Activated CD4-positive, alpha-beta memory T cell treated with anti-CD3 and anti-CD28 coated beads, Interleukin-2, amount 10 ng/mL, durations not matched to agents 7 days and 5 days (primary cell): Measurements from ENCODE around the gene HIGD2A. TPM values are rescaled to one million over a fixed set of nuclear protein-coding genes. Genes with fewer than 3 reads are reported as not detected.

ENCODE experiments used
- CTCF ChIA-PET: fragments of 350-600 bp; sonication (Branson Sonifier 250); formaldehyde crosslinking; loops from one replicate; lab custom pipeline; 2021; ENCODE audit warnings: antibody characterized with exemption, inconsistent platforms; lab: Charles Lee
- POLR2A ChIA-PET: fragments of 350-600 bp; sonication (Branson Sonifier 250); formaldehyde crosslinking; loops from one replicate; lab custom pipeline; 2021; ENCODE audit warnings: antibody characterized with exemption; lab: Charles Lee
- DNase-seq: peaks from one replicate; pipeline ENCODE4 v3.0.0-alpha.2; 2020
- H3K27ac Mint-ChIP-seq: one replicate; pipeline ENCODE4 v1.8.0; 2021; ENCODE audit warnings: mild to moderate bottlenecking, mixed read lengths
- H3K27me3 Mint-ChIP-seq: one replicate; pipeline ENCODE4 v1.8.0; 2021; ENCODE audit warnings: mixed read lengths
- H3K36me3 Mint-ChIP-seq: one replicate; pipeline ENCODE4 v1.8.0; 2021; ENCODE audit warnings: low read depth, mixed read lengths
- H3K4me1 Mint-ChIP-seq: one replicate; pipeline ENCODE4 v1.8.0; 2021; ENCODE audit warnings: mixed read lengths
- H3K4me3 Mint-ChIP-seq: one replicate; pipeline ENCODE4 v1.8.0; 2021; ENCODE audit warnings: mild to moderate bottlenecking, mixed read lengths
- H3K9me3 Mint-ChIP-seq: one replicate; pipeline ENCODE4 v1.8.0; 2021; ENCODE audit warnings: mixed read lengths
- total RNA-seq, 2 experiments: library from RNA; stranded (reverse); gene quantifications; one replicate each; pipeline ENCODE4 v1.2.3, GENCODE V29; 2021

Gene HIGD2A
- total RNA-seq, 2 experiments from 2014 or later, result 142 to 147 TPM

GRCh38 chr5:176429972-176430371 lies 41.4 kb downstream of the HIGD2A start:
- CTCF ChIA-PET, result interaction anchor here (0.7 to 2.6 kb wide), 3 partner anchors 14 to 20 kb away, joined by 3 to 12 read pairs (median 3); partner anchors contain the start of genes CLTB and FAF2
- Mint-ChIP-seq H3K27me3 (peaks cover 14% of the 10 kb centered on the region), H3K4me1 (peaks cover 5% of the 10 kb centered on the region), H3K36me3 (peaks cover 5% of the 10 kb centered on the region), H3K9me3 (peaks cover 8% of the 10 kb centered on the region), H3K27ac (no peak overlapping the region), H3K4me3 (no peak overlapping the region)
- POLR2A ChIA-PET, result interaction anchor here (0.6 to 2.0 kb wide), 2 partner anchors 18 to 59 kb away, joined by 3 to 7 read pairs; partner anchors contain the start of gene FAF2
- no peak for DNase-seq

GRCh38 chr5:176432707-176433106 lies 44.2 kb downstream of the HIGD2A start:
- DNase-seq, result no peak
- peaks cover 3% of the 10 kb centered on the region for H3K9me3 Mint-ChIP-seq
- ChIA-PET CTCF (no interaction called here), POLR2A (interaction anchor here (1.5 kb wide), 1 partner anchor 16 kb away, joined by 3 read pairs; no protein-coding TSS in a partner anchor)
- peaks cover 12% of the 10 kb centered on the region for H3K27me3 Mint-ChIP-seq
- no peaks in the 10 kb centered on the region for H3K36me3 Mint-ChIP-seq
- H3K4me3 Mint-ChIP-seq, result no peak overlapping the region
- H3K4me1 Mint-ChIP-seq, result peaks cover 18% of the 10 kb centered on the region
- no peak overlapping the region for H3K27ac Mint-ChIP-seq

- CTCF ChIA-PET, result interaction anchor here (0.7 to 3.0 kb wide), 4 partner anchors 11 to 704 kb away, joined by 3 to 16 read pairs (median 4); partner anchors contain the start of gene FAF2
- DNase-seq, result no peak
Observed at GRCh38 chr5:176436656-176437055, 48.1 kb downstream of the HIGD2A start.

GRCh38 chr5:176438959-176439757 lies 50.6 kb downstream of the HIGD2A start:
- Mint-ChIP-seq H3K9me3 (no peaks in the 10 kb centered on the region), H3K4me3 (no peak overlapping the region)
- POLR2A ChIA-PET, result interaction anchor here (1.3 kb wide), 1 partner anchor 8 kb away, joined by 5 read pairs; no protein-coding TSS in a partner anchor

More at GRCh38 chr5:176436656-176437055, 48.1 kb downstream of the HIGD2A start:
- Mint-ChIP-seq H3K9me3 (peaks cover 3% of the 10 kb centered on the region), H3K36me3 (no peaks in the 10 kb centered on the region), H3K4me1 (peaks cover 13% of the 10 kb centered on the region), H3K27ac (peak overlapping the region; percentile 53), H3K27me3 (peaks cover 15% of the 10 kb centered on the region), H3K4me3 (peak overlapping the region; percentile 58)
- POLR2A ChIA-PET, result interaction anchor here (0.6 to 1.7 kb wide), 4 partner anchors 11 to 1767 kb away, joined by 3 to 9 read pairs (median 4); partner anchors contain the start of genes FAF2, HNRNPAB and KIAA1191

More at GRCh38 chr5:176438959-176439757, 50.6 kb downstream of the HIGD2A start:
- no peak for DNase-seq
- H3K4me1 Mint-ChIP-seq, result peaks cover 17% of the 10 kb centered on the region
- CTCF ChIA-PET, result interaction anchor here (1.6 to 3.0 kb wide), 2 partner anchors 9 to 22 kb away, joined by 4 to 16 read pairs; partner anchors contain the start of gene FAF2
- H3K36me3 Mint-ChIP-seq, result no peaks in the 10 kb centered on the region
- H3K27ac Mint-ChIP-seq, result no peak overlapping the region
- peaks cover 15% of the 10 kb centered on the region for H3K27me3 Mint-ChIP-seq

Other genes with a start within 250 kb of the HIGD2A start
- 10 to 100 TPM; 26.1 to 29.2 TPM for gene SIMC1, start 150.3 kb upstream of the HIGD2A start, total RNA-seq
- 10 to 100 TPM; 50.5 to 54.5 TPM for gene KIAA1191, start 27.0 kb upstream of the HIGD2A start, total RNA-seq
- gene ARL10, start 23.3 kb upstream of the HIGD2A start, total RNA-seq, result 1 to 10 TPM; 6.5 TPM
- 10 to 100 TPM; 24.2 to 24.7 TPM for gene NOP16, start 153 bp upstream of the HIGD2A start, total RNA-seq
- gene CLTB, start 27.8 kb downstream of the HIGD2A start, total RNA-seq, result 10 to 100 TPM; 56.2 to 57.2 TPM
- 10 to 100 TPM; 36.2 to 38.7 TPM for gene FAF2, start 59.6 kb downstream of the HIGD2A start, total RNA-seq
- gene RNF44, start 148.7 kb downstream of the HIGD2A start, total RNA-seq, result 100 to 1,000 TPM; 142 to 143 TPM
- 1 to 10 TPM; 1.6 to 2.3 TPM for gene CDHR2, start 160.6 kb downstream of the HIGD2A start, total RNA-seq
- gene GPRIN1, start 221.4 kb downstream of the HIGD2A start, total RNA-seq, result 1 to 10 TPM; 3.7 to 4.2 TPM
- gene SNCB, start 241.8 kb downstream of the HIGD2A start, total RNA-seq, result not detected
- gene EIF4E1B, start 241.9 kb downstream of the HIGD2A start, total RNA-seq, result not detected